RWPE2 (cell line): Measurements from ENCODE around the gene OR11A1.
"Not testable (repeated sequence)": the region's sequence is repeated elsewhere in the genome, so short reads cannot be mapped to it uniquely, and the experiment has no call there.

ENCODE experiments used
- ATAC-seq: fragments of 200-7000 bp; cut with Tn5 transposase; 3 replicates; pipeline ENCODE4 v1.9.1; 2021; ENCODE audit warnings: low read depth
- DNase-seq: peaks from one replicate; pipeline ENCODE4 v3.0.0-alpha.2; 2020; ENCODE audit warnings: low spot score
- H3K27ac ChIP-seq: fragments of 450-650 bp; 2 replicates; pipeline ENCODE4 v1.5.1; 2017; ENCODE audit warnings: mild to moderate bottlenecking; ENCODE audit not compliant: poor library complexity, severe bottlenecking
- H3K27me3 ChIP-seq: fragments of 250-450 bp; sonication (Bioruptor Pico); 2 replicates; pipeline ENCODE4 v1.5.1; 2021; ENCODE audit warnings: mild to moderate bottlenecking, moderate library complexity; ENCODE audit not compliant: insufficient read depth, poor library complexity, severe bottlenecking
- H3K36me3 ChIP-seq: fragments of 250-450 bp; sonication (Bioruptor Pico); 2 replicates; pipeline ENCODE4 v1.5.1; 2020; ENCODE audit warnings: low read depth, mild to moderate bottlenecking, moderate library complexity
- H3K4me1 ChIP-seq: fragments of 250-450 bp; sonication (Bioruptor Pico); 2 replicates; pipeline ENCODE4 v1.5.1; 2021; ENCODE audit warnings: mild to moderate bottlenecking, moderate library complexity; ENCODE audit not compliant: insufficient read depth, poor library complexity, severe bottlenecking
- H3K4me3 ChIP-seq: fragments of 250-450 bp; sonication (Bioruptor Pico); 2 replicates; pipeline ENCODE4 v1.5.1; 2021; ENCODE audit warnings: mild to moderate bottlenecking, moderate library complexity; ENCODE audit not compliant: severe bottlenecking
- H3K9me3 ChIP-seq: fragments of 250-450 bp; sonication (Bioruptor Pico); 2 replicates; pipeline ENCODE4 v1.5.1; 2021; ENCODE audit warnings: mild to moderate bottlenecking, moderate library complexity; ENCODE audit not compliant: severe bottlenecking
- TF ChIP-seq, protein P1 (sequence below): fragments of 450-650 bp; IDR thresholded peaks from one replicate; pipeline ENCODE4 v1.5.1; 2017; ENCODE audit warnings: mild to moderate bottlenecking, moderate library complexity; ENCODE audit not compliant: poor library complexity, severe bottlenecking

The OR11A1 gene

GRCh38 chr6:29462022-29462421 is 5.2 kb upstream of the OR11A1 start:
- ATAC-seq: no peak
- no peaks in the 10 kb centered on the region for H3K9me3 ChIP-seq
- TF ChIP-seq, protein P1, sequence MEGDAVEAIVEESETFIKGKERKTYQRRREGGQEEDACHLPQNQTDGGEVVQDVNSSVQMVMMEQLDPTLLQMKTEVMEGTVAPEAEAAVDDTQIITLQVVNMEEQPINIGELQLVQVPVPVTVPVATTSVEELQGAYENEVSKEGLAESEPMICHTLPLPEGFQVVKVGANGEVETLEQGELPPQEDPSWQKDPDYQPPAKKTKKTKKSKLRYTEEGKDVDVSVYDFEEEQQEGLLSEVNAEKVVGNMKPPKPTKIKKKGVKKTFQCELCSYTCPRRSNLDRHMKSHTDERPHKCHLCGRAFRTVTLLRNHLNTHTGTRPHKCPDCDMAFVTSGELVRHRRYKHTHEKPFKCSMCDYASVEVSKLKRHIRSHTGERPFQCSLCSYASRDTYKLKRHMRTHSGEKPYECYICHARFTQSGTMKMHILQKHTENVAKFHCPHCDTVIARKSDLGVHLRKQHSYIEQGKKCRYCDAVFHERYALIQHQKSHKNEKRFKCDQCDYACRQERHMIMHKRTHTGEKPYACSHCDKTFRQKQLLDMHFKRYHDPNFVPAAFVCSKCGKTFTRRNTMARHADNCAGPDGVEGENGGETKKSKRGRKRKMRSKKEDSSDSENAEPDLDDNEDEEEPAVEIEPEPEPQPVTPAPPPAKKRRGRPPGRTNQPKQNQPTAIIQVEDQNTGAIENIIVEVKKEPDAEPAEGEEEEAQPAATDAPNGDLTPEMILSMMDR: no peak
- H3K27me3 ChIP-seq: no peaks in the 10 kb centered on the region
- no peaks in the 10 kb centered on the region for H3K4me1 ChIP-seq
- H3K4me3 ChIP-seq: no peak overlapping the region
- H3K36me3 ChIP-seq: no peaks in the 10 kb centered on the region
- no peak for DNase-seq
- no peak overlapping the region for H3K27ac ChIP-seq

GRCh38 chr6:29461021-29461814 is 4.3 kb upstream of the OR11A1 start:
- DNase-seq: no peak
- H3K27ac ChIP-seq: no peak overlapping the region
- no peak for ATAC-seq
- TF ChIP-seq, protein P1: no peak
- no peaks in the 10 kb centered on the region for H3K36me3 ChIP-seq
- H3K4me3 ChIP-seq: no peak overlapping the region
- no peaks in the 10 kb centered on the region for H3K27me3 ChIP-seq
- no peaks in the 10 kb centered on the region for H3K4me1 ChIP-seq
- H3K9me3 ChIP-seq: no peaks in the 10 kb centered on the region

DNA sequence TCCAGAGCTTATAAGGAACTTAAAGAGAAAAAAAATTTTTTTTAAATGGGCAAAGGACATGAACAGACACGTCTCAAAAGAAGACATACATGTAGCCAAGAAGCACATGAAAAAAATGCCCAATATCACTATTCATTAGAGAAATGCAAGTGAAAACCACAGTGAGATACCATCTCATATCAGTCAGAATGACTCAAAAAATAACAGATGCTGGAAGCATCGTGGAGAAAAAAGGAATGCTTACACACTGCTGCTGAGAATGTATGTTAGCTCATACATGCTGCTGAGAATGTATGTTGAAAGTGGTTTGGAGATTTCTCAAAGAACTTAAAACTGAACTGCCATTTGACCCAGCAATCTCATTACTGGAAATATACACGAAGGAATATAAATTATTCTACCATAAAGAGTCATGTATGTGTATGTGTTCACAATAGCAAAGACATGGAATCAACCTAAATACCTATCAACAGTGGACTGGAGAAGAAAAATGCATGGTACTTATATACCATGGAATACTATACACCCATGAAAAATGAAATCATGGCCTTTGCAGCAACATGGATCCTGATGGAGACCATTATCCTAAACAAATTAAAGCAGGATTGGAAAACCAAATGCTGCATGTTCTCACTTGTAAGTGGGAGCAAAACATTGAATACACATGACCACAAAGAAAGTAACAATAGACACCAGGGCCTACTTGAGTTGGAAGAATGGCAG is 5.2 kb downstream of the OR11A1 start:
- DNase-seq: no peak
- Histone ChIP-seq H3K36me3 (no peaks in the 10 kb centered on the region), H3K4me3 (no peak overlapping the region), H3K9me3 (no peaks in the 10 kb centered on the region), H3K4me1 (no peaks in the 10 kb centered on the region), H3K27ac (no peak overlapping the region), H3K27me3 (no peaks in the 10 kb centered on the region)
- peak; percentile 67 for ATAC-seq
- TF ChIP-seq, protein P1: no peak

GRCh38 chr6:29447670-29448069 is 9.2 kb downstream of the OR11A1 start:
- Histone ChIP-seq H3K27ac (peak overlapping the region; percentile 36), H3K4me3 (no peak overlapping the region), H3K4me1 (no peaks in the 10 kb centered on the region), H3K36me3 (no peaks in the 10 kb centered on the region), H3K27me3 (no peaks in the 10 kb centered on the region), H3K9me3 (no peaks in the 10 kb centered on the region)
- DNase-seq (no peak), ATAC-seq (peak; percentile 92)
- TF ChIP-seq, protein P1: no peak

GRCh38 chr6:29444031-29444430 is 12.8 kb downstream of the OR11A1 start:
- not testable (repeated sequence) for H3K27me3 ChIP-seq, ATAC-seq, H3K27ac ChIP-seq, H3K4me1 ChIP-seq, H3K4me3 ChIP-seq, DNase-seq, H3K9me3 ChIP-seq, H3K36me3 ChIP-seq
